HT1080 (cell line): Measurements from ENCODE around the gene ABHD14A. TPM values are rescaled to one million over a fixed set of nuclear protein-coding genes. Genes with fewer than 3 reads are reported as not detected.

Source experiments
- DNase-seq: peaks from one replicate; pipeline ENCODE4 v3.0.0-alpha.2; 2015; ENCODE audit warnings: low read depth
- total RNA-seq: library from RNA; depleted of rRNA; stranded (reverse); fragments of >200 nt; shearing (Covaris generic); gene quantifications from 2 replicates; pipeline ENCODE4 v1.2.3, GENCODE V29; 2014

ABHD14A gene
- total RNA-seq, 1 experiment from 2014 or later, result 25.1 TPM

GRCh38 chr3:51994530-51994929, 19.7 kb downstream of the ABHD14A start:
- no peak for DNase-seq

- peak; percentile 92 for DNase-seq
Observed at GRCh38 chr3:51995346-51996163, 20.7 kb downstream of the ABHD14A start, which contains the start of gene RPL29. Gene RPL29, minus strand, starts transcription at chr3:51995895. Its CDS starts 434 bp downstream, at chr3:51995461.

GRCh38 chr3:51997172-51997571, 22.3 kb downstream of the ABHD14A start:
- no peak for DNase-seq

GRCh38 chr3:51997935-51998596, 23.2 kb downstream of the ABHD14A start:
- peak; percentile 81 for DNase-seq

GRCh38 chr3:51998774-51999173, 23.9 kb downstream of the ABHD14A start:
- DNase-seq, result no peak

GRCh38 chr3:51999846-52000245, 25.0 kb downstream of the ABHD14A start:
- DNase-seq, result no peak

GRCh38 chr3:52001443-52001974, 26.6 kb downstream of the ABHD14A start:
- DNase-seq, result peak; percentile 72

GRCh38 chr3:52002748-52003147, 27.9 kb downstream of the ABHD14A start:
- DNase-seq, result no peak

- DNase-seq, result peak; percentile 65
Observed at GRCh38 chr3:52004163-52004787, 29.4 kb downstream of the ABHD14A start.

GRCh38 chr3:52004906-52005395, 30.1 kb downstream of the ABHD14A start:
- DNase-seq, result no peak

- no peak for DNase-seq
Observed at GRCh38 chr3:52005571-52005986, 30.7 kb downstream of the ABHD14A start.

- DNase-seq, result no peak
Observed at GRCh38 chr3:52006017-52006819, 31.4 kb downstream of the ABHD14A start.

- DNase-seq, result no peak
Observed at GRCh38 chr3:52006820-52007133, 31.9 kb downstream of the ABHD14A start.

GRCh38 chr3:52007291-52007690, 32.4 kb downstream of the ABHD14A start:
- DNase-seq, result no peak

- DNase-seq, result no peak
Observed at GRCh38 chr3:52010431-52010830, 35.6 kb downstream of the ABHD14A start.

- no peak for DNase-seq
Observed at GRCh38 chr3:52012699-52013098, 37.8 kb downstream of the ABHD14A start.

GRCh38 chr3:52013802-52014598, 39.1 kb downstream of the ABHD14A start:
- no peak for DNase-seq

- no peak for DNase-seq
Observed at GRCh38 chr3:52014613-52015012, 39.7 kb downstream of the ABHD14A start.

GRCh38 chr3:52015438-52016228, 40.8 kb downstream of the ABHD14A start:
- DNase-seq, result no peak
